ENCODE measurements around the gene ZNF74.

- TF ChIP-seq RCOR1 (IDR thresholded peaks at IDR 0.05; ENCODE audit: low read depth, low read length) (no peak), CTCF (IDR thresholded peaks at IDR 0.05) (no peak), CHD2 (IDR thresholded peaks at IDR 0.05; ENCODE audit: low read length, partially characterized antibody) (no peak)
These were observed 11.5 kb downstream of the ZNF74 start for GRCh38 chr22:20405291-20405930.
